ENCODE results near the gene GAS6.
"Not testable (repeated sequence)": the region's sequence is repeated elsewhere in the genome, so short reads cannot be mapped to it uniquely, and the experiment has no call there.

GAS6 gene

GRCh38 chr13:113867913-113868312 lies 4.0 kb upstream of the GAS6 start:
- DNase-seq (ENCODE audit: low read depth in 2 of 2), result not testable (repeated sequence)

DNA sequence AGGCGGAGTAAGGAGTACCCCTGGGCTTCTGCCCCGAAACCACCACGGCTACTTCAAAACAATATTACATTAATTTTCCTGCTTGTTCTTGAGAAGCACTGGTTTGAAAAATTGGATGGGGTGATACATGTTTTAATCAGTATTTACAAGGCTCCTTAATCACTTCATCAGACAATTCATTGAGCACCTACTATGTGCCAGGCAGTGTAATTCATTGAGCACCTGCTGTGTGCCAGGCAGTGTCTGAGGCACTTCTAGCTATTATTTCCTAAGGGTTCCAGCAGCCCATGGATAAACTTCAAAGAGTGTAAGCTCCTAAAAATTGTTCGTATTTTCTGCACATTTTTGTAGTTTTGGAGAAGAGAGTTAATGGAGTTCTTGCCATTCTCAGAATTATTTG lies 1.6 kb upstream of the GAS6 start:
- no peak for DNase-seq (ENCODE audit: low read depth in 2 of 2)

GRCh38 chr13:113864273-113864890 lies 506 bp upstream of the GAS6 start:
- DNase-seq (ENCODE audit: low read depth in 2 of 2), result no peak

DNA sequence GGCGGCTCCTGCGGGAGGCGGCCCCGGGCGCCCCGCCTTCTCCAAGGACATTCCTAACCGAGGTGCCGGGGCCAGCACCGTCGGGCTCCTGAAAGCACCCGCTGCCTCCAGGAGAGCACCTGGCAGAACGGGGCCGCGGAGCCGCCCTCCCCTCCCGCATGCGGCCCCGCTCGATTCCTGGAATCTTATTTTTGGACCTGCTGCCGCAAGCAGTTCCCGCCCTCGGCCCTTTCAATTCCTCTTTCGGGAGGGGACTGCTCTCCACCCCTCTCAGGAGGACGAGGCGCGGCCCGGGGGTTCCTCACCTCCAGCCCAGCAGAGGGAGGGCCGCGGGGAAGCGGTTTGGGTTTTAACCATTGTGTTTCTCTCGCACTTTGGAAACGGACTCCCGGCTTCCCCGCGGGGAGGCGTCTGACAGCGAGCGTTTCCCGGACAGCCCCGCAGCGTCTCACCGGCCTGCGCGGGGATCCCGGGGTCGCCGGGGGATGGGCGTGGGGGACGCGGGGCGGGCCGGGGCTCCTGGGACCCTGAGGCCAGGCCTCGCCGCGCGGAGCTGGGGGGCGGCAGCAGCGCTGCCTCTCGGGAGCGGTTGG lies 849 bp downstream of the GAS6 start:
- DNase-seq (ENCODE audit: low read depth in 2 of 2), result no peak

GRCh38 chr13:113862191-113862930 lies 1.5 kb downstream of the GAS6 start:
- no peak for DNase-seq (ENCODE audit: low read depth in 2 of 2)

DNA sequence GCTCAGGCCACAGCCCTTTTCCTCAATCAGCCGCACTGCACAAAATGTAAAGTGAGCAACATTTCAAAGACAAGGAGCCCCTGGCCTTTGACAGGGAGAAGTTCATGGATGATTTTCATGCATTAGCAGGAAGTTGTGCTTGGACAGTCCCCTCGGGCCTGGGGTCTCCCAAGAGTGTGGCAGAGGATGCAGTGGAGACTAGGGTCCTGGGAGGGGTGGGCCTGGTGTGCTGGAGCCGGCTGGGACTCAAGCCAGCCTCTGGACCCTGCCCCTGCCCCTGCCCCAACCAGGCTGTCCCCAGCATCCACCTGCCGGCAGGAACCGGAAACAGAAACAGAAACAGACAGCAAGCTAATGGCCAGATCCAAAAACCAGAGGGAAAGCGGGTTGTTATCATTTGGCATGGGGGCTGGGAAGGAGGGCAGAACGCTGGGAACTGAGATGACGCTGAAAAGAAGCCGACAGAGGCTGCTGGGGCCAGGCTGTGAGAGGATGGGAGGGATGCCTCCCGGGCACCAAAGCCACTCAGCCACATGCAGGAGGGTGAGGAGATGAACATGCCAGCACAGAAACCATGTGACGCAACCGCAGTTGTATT lies 2.3 kb downstream of the GAS6 start:
- DNase-seq (ENCODE audit: low read depth in 2 of 2), result no peak

DNA sequence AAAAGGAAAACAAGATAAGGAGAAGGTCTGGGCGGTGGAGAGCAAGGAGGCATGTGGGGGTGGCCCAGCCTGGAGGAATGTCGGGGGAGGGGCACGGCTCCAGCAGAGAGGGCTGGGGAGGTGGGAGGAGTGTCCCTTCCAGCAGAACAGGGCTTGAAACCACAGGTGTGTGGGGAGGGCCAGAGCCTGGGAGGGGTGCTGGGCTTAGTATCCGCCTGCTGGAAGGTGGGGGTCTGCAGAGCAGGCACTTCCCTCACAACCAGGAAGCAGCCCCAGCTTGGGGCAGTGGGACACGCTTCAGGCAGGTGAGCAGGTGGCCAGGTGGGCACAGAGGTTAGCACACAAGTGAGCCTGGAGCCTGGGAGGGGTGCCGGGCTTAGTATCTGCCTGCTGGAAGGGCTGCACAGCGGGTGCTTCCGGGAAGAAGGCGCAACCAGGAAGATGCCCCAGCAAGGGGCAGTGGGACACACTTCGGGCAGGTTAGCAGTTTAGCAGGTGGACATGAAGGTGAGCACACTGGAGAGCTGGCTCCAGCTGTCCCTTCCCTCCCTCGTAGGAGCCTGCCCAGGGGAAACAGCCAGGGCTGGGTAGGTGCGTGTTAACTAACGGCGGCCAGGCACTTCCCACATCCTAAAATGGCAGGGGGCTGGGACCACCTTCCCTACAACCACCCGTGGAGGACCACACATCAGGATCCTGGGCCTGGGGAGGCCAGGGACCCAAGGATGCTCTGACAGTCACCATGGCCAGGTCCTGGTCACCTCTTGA lies 3.0 kb downstream of the GAS6 start:
- no peak for DNase-seq (ENCODE audit: low read depth in 2 of 2)

- DNase-seq (ENCODE audit: low read depth in 2 of 2), result no peak
These were observed 3.7 kb downstream of the GAS6 start for GRCh38 chr13:113860051-113860664.

DNA sequence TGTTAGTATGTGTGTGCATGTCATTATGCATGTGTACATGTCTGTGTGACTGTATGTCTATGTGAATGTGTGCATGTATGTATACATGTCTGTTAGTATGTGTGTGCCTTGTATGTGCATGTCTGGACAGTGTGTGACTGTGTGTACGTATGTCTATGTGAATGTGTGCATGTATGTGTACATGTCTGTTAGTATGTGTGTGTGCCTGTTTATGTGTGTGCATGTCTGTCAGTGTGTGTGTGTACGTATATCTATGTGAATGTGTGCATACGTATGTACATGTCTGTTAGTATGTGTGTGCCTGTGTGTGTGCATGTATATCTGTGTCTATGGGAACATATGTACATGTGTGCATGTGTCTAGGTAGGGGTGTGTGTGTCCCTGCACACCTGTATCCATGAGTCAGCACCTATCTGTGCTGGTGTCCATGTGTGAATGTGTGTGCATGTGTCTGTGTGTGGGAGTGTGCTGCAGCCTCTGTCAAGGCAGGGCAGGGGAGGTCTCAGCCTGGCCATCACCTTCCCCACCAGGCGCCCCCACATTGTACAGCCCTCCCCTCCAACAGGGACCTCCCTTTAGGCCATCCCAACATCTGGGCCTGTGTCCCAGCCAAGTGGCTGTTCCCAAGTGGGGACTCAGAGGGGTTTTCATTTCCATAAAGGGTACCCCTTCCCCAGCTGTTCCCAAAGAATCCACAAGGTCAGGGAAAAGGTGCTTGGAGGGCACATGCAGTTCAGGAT lies 4.4 kb downstream of the GAS6 start:
- DNase-seq (ENCODE audit: low read depth in 2 of 2), result no peak

DNA sequence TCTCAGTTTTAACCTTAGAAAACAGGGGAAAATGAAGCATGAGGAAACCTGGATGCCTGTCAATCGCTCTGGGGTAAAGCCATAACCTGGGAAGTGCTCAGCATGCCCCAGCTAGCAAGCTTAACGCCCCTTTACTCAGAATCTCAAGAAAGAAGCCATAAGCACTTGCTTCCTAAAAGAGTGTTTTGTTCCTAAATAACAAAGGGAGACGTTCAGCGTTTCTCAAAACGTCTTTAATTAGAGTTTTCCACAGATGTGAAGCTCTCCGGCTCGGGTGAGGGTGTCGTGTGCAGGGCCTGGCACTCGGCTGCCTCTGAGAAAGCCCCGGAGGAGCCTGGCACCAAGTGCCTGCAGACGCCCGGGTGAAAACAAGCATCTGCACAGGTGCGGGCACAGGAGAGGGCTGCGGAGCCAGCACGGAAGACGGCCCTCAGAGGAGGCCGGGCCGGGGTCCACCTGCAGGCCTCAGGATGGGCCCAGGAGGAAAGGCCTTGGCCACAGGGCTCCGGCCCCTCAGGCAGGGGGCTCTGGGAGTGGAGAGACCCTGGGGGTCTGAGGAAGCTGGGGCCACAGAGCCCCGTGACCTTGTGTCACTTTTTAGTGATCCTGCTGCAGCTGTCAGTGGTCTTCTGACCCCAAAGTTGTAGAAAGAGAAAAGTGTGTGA lies 6.2 kb downstream of the GAS6 start:
- DNase-seq (ENCODE audit: low read depth in 2 of 2), result no peak

GRCh38 chr13:113856716-113857065 lies 7.2 kb downstream of the GAS6 start:
- no peak for DNase-seq (ENCODE audit: low read depth in 2 of 2)

DNA sequence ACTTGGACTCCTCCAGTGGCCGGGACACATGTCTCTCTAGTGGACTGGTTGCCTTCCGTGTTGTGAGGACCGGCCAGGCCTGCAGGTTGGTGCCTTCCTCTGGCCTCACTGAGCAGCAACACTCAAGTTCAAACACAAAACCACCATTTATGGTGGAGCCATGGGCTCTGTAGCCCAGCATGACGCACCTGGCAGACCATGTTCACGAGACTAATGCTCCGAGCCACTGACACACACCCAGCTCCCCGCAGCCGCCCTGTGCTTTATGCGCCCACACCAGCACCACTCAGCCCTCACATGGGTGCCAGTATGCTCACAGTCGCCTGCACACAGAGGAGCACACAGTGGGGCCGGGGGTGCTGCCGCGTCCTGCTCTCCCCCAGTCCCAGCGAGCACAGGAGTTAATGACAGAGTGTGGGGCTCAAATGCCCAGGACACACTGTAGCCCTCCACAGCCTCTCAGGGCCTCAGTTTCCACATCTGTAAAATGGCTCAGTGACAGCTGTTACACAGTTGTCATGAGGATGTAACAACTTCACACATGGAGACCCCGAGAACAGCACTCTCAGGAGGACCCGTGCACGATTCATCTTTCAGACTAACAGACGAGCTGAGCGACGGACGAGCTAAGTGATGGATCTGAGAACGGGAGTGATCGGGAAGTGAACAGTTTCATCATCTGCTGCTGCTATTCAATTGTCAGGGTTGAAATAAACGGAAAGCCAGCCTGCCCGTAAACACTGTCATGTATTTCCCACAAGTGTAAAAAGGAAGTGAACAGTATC lies 7.8 kb downstream of the GAS6 start:
- no peak for DNase-seq (ENCODE audit: low read depth in 2 of 2)

GRCh38 chr13:113855012-113855921 lies 8.6 kb downstream of the GAS6 start:
- DNase-seq (ENCODE audit: low read depth in 2 of 2), result no peak

DNA sequence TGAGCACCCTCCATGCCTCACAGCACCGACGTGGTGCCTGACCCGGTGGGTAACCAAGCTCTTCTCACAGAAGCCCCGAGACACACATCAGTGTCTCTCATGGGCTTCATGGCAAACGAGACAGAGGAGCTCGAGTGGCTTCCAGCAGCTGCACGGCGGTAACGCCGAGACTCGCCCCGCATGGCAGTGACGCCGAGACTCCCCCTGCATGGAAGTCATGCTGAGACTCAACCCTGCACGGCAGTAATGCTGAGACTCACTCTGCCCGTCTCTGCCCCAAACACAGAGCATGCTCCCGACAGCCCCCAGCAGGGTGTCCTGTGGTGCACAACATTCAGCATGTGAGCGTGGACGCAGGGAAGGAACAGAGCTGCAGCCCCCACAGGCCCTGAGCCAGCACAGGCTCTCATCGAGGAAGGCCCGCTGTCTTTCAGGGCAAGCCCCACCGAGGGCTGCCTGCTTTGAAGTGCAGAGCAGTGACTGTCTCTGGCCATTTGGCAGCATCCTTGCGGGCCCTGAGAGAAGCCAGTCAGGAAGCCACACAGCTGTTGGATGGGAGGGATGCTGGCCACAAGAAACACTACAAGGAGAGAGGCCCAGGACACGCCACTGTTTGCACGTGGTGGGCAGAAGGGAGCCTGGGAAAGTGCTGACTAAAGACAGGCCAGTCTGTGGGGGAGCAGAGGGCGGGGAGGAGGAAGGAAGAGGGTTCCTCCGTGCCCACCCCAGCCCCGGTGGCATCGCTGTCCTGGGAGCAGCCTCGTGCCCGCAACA lies 9.5 kb downstream of the GAS6 start:
- no peak for DNase-seq (ENCODE audit: low read depth in 2 of 2)

DNA sequence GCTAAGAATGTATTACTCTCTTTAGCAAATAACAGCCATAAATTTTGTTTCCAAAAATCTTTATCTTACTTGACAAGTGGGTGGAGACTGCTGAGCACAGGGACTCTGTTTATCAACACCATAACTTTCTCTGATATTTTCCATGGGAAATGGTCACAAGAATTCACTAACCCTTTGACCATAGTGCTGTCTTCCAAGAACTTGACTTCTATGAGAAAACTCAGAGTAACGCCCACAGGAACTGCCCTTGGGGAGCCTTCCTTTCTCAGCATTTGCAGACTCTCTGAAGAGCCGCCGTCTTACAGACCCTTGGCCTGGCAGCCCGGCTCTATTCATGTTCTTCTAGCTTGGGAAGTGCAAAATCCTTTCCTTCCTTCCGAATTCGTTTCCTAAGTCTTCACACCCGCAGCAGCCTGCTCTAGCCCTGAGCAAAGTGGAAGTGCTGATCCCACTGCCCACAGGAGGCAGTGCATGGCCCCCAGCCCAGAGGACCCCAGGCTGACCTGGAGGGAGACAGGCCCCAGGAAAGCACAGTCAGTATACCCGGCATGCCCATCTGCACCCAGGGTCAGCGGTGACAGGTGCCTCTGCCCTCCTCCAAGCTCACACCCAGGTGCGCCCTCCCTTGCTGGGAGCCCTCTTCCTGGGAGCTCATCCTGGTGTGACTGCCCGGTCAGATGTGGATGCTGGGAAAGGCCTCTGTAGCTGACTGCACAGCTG lies 10.2 kb downstream of the GAS6 start:
- DNase-seq (ENCODE audit: low read depth in 2 of 2), result no peak

GRCh38 chr13:113852536-113853517 lies 11.0 kb downstream of the GAS6 start:
- DNase-seq (ENCODE audit: low read depth in 2 of 2), result no peak

Data from fibroblast of skin of left biceps (primary cell).